GM12873 (cell line): Measurements from ENCODE around the gene SLC4A4.

Experiments
- TF ChIP-seq, protein P1 (sequence below): IDR thresholded peaks from 2 replicates; pipeline ENCODE4 v1.5.1; 2012; ENCODE audit warnings: low read depth, mild to moderate bottlenecking, moderate library complexity, low read length, control low read depth; ENCODE audit not compliant: insufficient read depth; ENCODE audit errors: missing control alignments

Gene SLC4A4

DNA sequence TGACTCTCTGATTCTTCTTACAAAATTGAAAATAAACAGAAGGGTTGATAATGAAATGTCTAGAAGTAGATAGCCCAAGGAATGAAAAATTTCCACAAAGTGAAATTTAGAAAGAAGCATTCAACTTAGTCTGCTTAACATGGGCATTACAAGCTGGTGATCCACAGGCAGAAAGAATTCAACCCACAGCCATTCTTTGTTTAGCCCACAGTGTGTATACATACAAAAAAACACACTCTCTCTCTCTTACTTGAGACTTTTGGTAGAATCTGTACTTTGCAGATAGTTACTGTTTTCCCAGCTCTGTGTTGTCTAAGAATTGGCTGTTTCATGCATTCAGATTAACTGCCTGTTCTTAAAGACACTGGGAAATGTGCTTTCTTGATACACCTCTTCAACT is 159.8 kb downstream of the SLC4A4 start:
- TF ChIP-seq, protein P1, sequence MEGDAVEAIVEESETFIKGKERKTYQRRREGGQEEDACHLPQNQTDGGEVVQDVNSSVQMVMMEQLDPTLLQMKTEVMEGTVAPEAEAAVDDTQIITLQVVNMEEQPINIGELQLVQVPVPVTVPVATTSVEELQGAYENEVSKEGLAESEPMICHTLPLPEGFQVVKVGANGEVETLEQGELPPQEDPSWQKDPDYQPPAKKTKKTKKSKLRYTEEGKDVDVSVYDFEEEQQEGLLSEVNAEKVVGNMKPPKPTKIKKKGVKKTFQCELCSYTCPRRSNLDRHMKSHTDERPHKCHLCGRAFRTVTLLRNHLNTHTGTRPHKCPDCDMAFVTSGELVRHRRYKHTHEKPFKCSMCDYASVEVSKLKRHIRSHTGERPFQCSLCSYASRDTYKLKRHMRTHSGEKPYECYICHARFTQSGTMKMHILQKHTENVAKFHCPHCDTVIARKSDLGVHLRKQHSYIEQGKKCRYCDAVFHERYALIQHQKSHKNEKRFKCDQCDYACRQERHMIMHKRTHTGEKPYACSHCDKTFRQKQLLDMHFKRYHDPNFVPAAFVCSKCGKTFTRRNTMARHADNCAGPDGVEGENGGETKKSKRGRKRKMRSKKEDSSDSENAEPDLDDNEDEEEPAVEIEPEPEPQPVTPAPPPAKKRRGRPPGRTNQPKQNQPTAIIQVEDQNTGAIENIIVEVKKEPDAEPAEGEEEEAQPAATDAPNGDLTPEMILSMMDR, result no peak

DNA sequence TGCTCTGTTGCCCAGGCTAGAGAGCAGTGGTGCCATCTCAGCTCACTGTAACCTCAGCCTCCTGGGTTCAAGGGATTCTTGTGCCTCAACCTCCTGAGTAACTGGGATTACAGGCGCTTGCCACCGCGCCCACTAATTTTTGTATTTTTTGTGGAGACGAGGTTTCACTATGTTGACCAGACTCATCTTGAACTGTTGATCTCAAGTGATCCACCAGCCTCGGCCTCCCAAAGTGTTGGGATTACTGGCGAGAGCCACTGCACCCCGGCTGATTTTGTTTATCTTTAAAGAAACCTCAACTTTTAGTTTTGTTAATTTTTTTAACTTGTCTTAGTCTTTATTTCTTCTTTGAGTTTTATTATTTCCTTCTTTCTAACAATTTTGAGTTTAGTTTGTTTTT is 163.2 kb downstream of the SLC4A4 start:
- TF ChIP-seq, protein P1, result no peak

DNA sequence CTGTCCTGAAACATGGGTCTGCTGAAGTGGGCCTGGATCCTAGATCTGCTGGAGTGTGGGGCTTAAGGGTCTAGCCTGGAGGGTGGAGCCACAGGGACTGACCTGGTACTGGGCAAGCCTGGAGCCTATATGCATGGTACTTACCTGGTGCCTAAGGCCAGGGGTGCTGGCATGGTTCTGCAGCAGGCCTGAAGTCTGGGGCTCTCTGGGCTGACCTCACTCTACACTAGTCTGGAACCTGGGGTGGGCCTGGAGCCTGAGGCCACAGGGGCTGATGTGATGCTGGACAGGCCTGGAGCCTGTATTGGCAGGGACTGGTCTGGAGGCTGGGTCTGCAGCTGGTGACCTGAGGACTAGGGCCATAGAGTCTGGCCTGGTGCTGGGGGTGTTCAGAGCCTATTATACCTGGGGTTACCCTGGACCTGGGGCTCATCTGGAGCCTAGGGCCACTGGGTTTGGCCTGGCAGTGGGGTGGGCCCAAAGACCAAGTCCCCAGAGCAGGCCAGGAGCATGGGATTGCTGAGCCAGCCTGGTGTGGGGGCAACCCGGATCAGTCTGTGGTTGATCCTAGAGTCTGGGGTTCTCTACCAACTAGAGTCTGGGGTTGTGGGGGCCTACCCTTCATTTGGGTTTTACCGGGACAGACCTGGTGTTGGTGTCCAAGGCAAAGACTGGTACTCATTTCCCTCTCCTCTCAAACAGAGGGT is 179.6 kb downstream of the SLC4A4 start:
- TF ChIP-seq, protein P1, result no peak

DNA sequence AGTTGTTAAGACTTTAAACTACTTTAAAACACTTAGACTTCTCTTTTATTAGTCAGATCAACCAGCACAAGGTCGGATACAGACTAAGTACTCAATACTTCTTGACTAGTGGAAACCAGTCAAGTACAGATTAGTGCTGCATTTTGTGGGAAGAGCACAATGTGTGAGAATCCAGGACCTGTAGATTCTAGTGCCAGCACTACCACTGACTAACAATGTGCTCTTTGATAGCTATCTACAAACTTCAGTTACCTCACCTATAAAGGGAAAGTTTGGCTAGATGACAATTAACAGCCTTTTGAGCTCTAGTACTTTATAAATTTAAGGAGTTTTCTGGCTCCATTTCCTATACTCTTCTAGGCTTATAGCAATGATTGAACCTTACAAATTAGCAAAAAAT is 181.5 kb downstream of the SLC4A4 start:
- TF ChIP-seq, protein P1, result no peak

DNA sequence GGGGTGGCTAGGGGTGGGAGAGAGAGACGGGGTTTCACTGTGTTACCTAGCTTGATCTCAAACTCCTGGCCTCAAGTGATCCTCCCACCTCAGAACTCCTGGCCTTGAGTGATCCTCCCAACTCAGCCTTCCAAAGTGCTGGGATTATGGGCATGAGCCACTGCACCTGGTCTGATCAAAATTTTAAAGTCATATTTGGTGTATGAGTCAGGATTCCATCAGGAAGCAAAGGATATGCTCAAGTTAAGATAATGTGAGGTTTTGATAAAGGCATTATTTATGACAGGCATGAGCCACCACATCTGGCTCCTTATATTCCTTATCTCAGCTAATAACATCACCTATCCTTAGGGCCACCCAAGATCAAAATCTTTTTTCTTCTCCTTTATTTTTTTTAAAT is 182.0 kb downstream of the SLC4A4 start:
- TF ChIP-seq, protein P1, result no peak

DNA sequence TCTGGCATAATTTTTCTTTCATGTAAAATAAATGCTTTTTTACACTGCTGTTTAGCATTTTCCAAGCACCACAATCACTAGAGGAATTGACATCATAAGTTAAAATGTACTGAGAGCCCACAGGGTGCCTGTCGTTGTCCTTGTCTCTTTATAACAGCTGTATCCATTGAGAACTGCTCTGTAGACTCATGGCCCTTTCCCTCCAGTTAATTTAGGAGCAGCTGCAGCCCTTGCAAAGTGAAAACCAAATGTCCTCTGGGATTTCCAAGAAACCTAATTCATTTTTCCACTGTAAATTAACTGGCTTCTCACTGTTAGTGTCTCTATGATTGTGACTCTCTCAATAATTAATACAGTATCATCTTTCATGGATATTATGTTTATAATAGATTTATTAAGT is 185.9 kb downstream of the SLC4A4 start:
- TF ChIP-seq, protein P1, result no peak

DNA sequence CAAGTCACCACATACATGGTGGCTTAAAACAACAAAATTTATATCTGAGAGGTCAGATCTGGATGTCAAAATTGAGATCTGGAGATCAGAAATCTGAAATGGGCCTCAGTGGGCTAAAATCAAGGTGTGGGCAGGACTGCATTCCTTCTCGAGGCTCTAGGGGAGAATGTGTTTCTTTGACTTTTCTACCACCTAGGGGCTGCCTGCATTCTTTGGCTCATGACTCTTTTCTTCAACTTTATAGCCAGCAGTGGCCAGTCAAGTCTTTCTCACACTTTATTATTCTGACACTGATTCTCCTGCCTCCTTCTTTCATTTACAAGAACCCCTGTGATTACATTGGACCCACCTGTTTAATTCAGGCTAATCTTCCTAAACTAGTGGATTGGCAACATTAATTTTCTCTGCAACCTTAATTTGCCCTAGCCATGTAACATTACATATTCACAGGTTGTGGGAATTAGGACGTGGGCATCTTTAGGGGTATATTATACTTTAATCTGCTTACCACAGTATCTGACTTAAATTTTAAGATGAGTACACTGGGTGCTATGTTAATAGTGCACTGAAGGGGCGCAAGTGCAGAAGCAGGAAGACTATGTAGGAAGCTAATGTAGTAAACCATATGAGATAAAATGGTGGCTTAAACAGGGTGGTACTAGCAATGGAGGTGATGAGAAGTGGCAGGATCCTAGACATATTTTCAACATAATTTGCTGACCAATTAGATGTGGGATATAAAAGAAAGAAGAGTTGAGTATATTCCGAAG is 188.0 kb downstream of the SLC4A4 start:
- TF ChIP-seq, protein P1, result no peak
